ENCODE measurements around the gene OR2A2.

Gene OR2A2

GRCh38 chr7:144133307-144133706 is 23.9 kb downstream of the OR2A2 start:
- ChIA-PET POLR2A (no interaction called here), CTCF (no interaction called here)
- DNase-seq (ENCODE audit: extremely low spot score), result no peak
- TF ChIP-seq FOXK2 (IDR thresholded peaks at IDR 0.05) (no peak), FOXM1 (IDR thresholded peaks at IDR 0.05; ENCODE audit: borderline replicate concordance) (no peak), CTBP1 (IDR thresholded peaks at IDR 0.05; ENCODE audit: borderline replicate concordance) (no peak), SP1 (IDR thresholded peaks at IDR 0.05) (no peak), FOXA1 (IDR thresholded peaks at IDR 0.05) (no peak), L3MBTL2 (conservative IDR thresholded peaks at IDR 0.05) (no peak), ARNT (IDR thresholded peaks at IDR 0.05) (no peak), ZNF384 (IDR thresholded peaks at IDR 0.05) (no peak), HDGF (IDR thresholded peaks at IDR 0.05; ENCODE audit: borderline replicate concordance) (no peak), SUZ12 (IDR thresholded peaks at IDR 0.05) (no peak), BHLHE40 (IDR thresholded peaks at IDR 0.05; ENCODE audit: borderline replicate concordance) (no peak), TARDBP (IDR thresholded peaks at IDR 0.05) (no peak), LEF1 (IDR thresholded peaks at IDR 0.05; ENCODE audit: borderline replicate concordance) (no peak), ELF4 (IDR thresholded peaks at IDR 0.05) (no peak), PKNOX1 (IDR thresholded peaks at IDR 0.05) (no peak), NFRKB (IDR thresholded peaks at IDR 0.05) (no peak)

- ChIA-PET CTCF (no interaction called here), POLR2A (no interaction called here)
- no peak for DNase-seq (ENCODE audit: extremely low spot score)
- TF ChIP-seq FOXK2 (IDR thresholded peaks at IDR 0.05), result no peak
- TF ChIP-seq ARNT (IDR thresholded peaks at IDR 0.05), result no peak
- TF ChIP-seq NFRKB (IDR thresholded peaks at IDR 0.05), result no peak
- TF ChIP-seq SUZ12 (IDR thresholded peaks at IDR 0.05), result no peak
- no peak for TF ChIP-seq ZNF384 (IDR thresholded peaks at IDR 0.05)
- TF ChIP-seq L3MBTL2 (conservative IDR thresholded peaks at IDR 0.05), result no peak
- no peak for TF ChIP-seq PKNOX1 (IDR thresholded peaks at IDR 0.05)
- no peak for TF ChIP-seq HDGF (IDR thresholded peaks at IDR 0.05; ENCODE audit: borderline replicate concordance)
- no peak for TF ChIP-seq ELF4 (IDR thresholded peaks at IDR 0.05)
- no peak for TF ChIP-seq SP1 (IDR thresholded peaks at IDR 0.05)
- no peak for TF ChIP-seq FOXM1 (IDR thresholded peaks at IDR 0.05; ENCODE audit: borderline replicate concordance)
- TF ChIP-seq BHLHE40 (IDR thresholded peaks at IDR 0.05; ENCODE audit: borderline replicate concordance), result no peak
- TF ChIP-seq FOXA1 (IDR thresholded peaks at IDR 0.05), result no peak
- TF ChIP-seq TARDBP (IDR thresholded peaks at IDR 0.05), result no peak
- no peak for TF ChIP-seq CTBP1 (IDR thresholded peaks at IDR 0.05; ENCODE audit: borderline replicate concordance)
- no peak for TF ChIP-seq LEF1 (IDR thresholded peaks at IDR 0.05; ENCODE audit: borderline replicate concordance)
Measured at GRCh38 chr7:144134116-144134515, 24.7 kb downstream of the OR2A2 start.

- CTCF ChIA-PET, result no interaction called here
- DNase-seq (ENCODE audit: extremely low spot score), result no peak
- POLR2A ChIA-PET, result no interaction called here
- TF ChIP-seq FOXM1 (IDR thresholded peaks at IDR 0.05; ENCODE audit: borderline replicate concordance) (no peak), HDGF (IDR thresholded peaks at IDR 0.05; ENCODE audit: borderline replicate concordance) (no peak), SP1 (IDR thresholded peaks at IDR 0.05) (no peak), TARDBP (IDR thresholded peaks at IDR 0.05) (no peak), SUZ12 (IDR thresholded peaks at IDR 0.05) (no peak), NFRKB (IDR thresholded peaks at IDR 0.05) (no peak), FOXK2 (IDR thresholded peaks at IDR 0.05) (no peak), LEF1 (IDR thresholded peaks at IDR 0.05; ENCODE audit: borderline replicate concordance) (no peak), ARNT (IDR thresholded peaks at IDR 0.05) (no peak), BHLHE40 (IDR thresholded peaks at IDR 0.05; ENCODE audit: borderline replicate concordance) (no peak), ZNF384 (IDR thresholded peaks at IDR 0.05) (no peak)
Measured at GRCh38 chr7:144137501-144137900, 28.1 kb downstream of the OR2A2 start.

GRCh38 chr7:144142187-144142586 is 32.8 kb downstream of the OR2A2 start:
- CTCF ChIA-PET, result no interaction called here

GRCh38 chr7:144144426-144144825 is 35.0 kb downstream of the OR2A2 start:
- TF ChIP-seq ARNT (IDR thresholded peaks at IDR 0.05) (no peak), PKNOX1 (IDR thresholded peaks at IDR 0.05) (no peak), BHLHE40 (IDR thresholded peaks at IDR 0.05; ENCODE audit: borderline replicate concordance) (no peak), ELF4 (IDR thresholded peaks at IDR 0.05) (no peak), FOXK2 (IDR thresholded peaks at IDR 0.05) (no peak), L3MBTL2 (conservative IDR thresholded peaks at IDR 0.05) (no peak), FOXM1 (IDR thresholded peaks at IDR 0.05; ENCODE audit: borderline replicate concordance) (no peak), HDGF (IDR thresholded peaks at IDR 0.05; ENCODE audit: borderline replicate concordance) (no peak), CTBP1 (IDR thresholded peaks at IDR 0.05; ENCODE audit: borderline replicate concordance) (no peak), NFRKB (IDR thresholded peaks at IDR 0.05) (no peak), LEF1 (IDR thresholded peaks at IDR 0.05; ENCODE audit: borderline replicate concordance) (no peak), ZNF384 (IDR thresholded peaks at IDR 0.05) (no peak), SUZ12 (IDR thresholded peaks at IDR 0.05) (no peak), TARDBP (IDR thresholded peaks at IDR 0.05) (no peak), FOXA1 (IDR thresholded peaks at IDR 0.05) (no peak), SP1 (IDR thresholded peaks at IDR 0.05) (no peak)
- ChIA-PET POLR2A (no interaction called here), CTCF (no interaction called here)
- DNase-seq (ENCODE audit: extremely low spot score), result no peak

More at GRCh38 chr7:144142187-144142586, 32.8 kb downstream of the OR2A2 start:
- TF ChIP-seq ARNT (IDR thresholded peaks at IDR 0.05), result no peak
- TF ChIP-seq CTBP1 (IDR thresholded peaks at IDR 0.05; ENCODE audit: borderline replicate concordance), result no peak
- TF ChIP-seq TARDBP (IDR thresholded peaks at IDR 0.05), result no peak
- no peak for TF ChIP-seq FOXA1 (IDR thresholded peaks at IDR 0.05)
- TF ChIP-seq SUZ12 (IDR thresholded peaks at IDR 0.05), result no peak
- no peak for TF ChIP-seq HDGF (IDR thresholded peaks at IDR 0.05; ENCODE audit: borderline replicate concordance)
- no peak for TF ChIP-seq ELF4 (IDR thresholded peaks at IDR 0.05)
- no peak for TF ChIP-seq BHLHE40 (IDR thresholded peaks at IDR 0.05; ENCODE audit: borderline replicate concordance)
- DNase-seq (ENCODE audit: extremely low spot score), result no peak
- POLR2A ChIA-PET, result no interaction called here

- CTCF ChIA-PET, result interaction anchor here (0.9 kb wide), 1 partner anchor 20 kb away, joined by 4 read pairs; no protein-coding TSS in a partner anchor
- TF ChIP-seq BHLHE40 (IDR thresholded peaks at IDR 0.05; ENCODE audit: borderline replicate concordance) (no peak), FOXK2 (IDR thresholded peaks at IDR 0.05) (no peak), FOXM1 (IDR thresholded peaks at IDR 0.05; ENCODE audit: borderline replicate concordance) (no peak), HDGF (IDR thresholded peaks at IDR 0.05; ENCODE audit: borderline replicate concordance) (no peak), PKNOX1 (IDR thresholded peaks at IDR 0.05) (no peak), ELF4 (IDR thresholded peaks at IDR 0.05) (no peak), FOXA1 (IDR thresholded peaks at IDR 0.05) (no peak), SUZ12 (IDR thresholded peaks at IDR 0.05) (no peak), LEF1 (IDR thresholded peaks at IDR 0.05; ENCODE audit: borderline replicate concordance) (no peak), ZNF384 (IDR thresholded peaks at IDR 0.05) (no peak), ARNT (IDR thresholded peaks at IDR 0.05) (no peak), TARDBP (IDR thresholded peaks at IDR 0.05) (no peak)
- no peak for DNase-seq (ENCODE audit: extremely low spot score)
- POLR2A ChIA-PET, result no interaction called here
Measured at GRCh38 chr7:144148224-144148827, 38.9 kb downstream of the OR2A2 start.

Measured in HEK293T (cell line).